ENCODE results near the gene CEP97. TPM values are rescaled to one million over a fixed set of nuclear protein-coding genes. Genes with fewer than 3 reads are reported as not detected.
A peak's percentile ranks its signal among the peaks of the same experiment; 100 is the strongest.

The CEP97 gene
- total and polyA plus RNA-seq, 9 of the 15 experiments (the other 6 are each of a cell fraction or from before 2014, with no cell fraction given): 2.0 to 10.1 (median 4.3) TPM

DNA sequence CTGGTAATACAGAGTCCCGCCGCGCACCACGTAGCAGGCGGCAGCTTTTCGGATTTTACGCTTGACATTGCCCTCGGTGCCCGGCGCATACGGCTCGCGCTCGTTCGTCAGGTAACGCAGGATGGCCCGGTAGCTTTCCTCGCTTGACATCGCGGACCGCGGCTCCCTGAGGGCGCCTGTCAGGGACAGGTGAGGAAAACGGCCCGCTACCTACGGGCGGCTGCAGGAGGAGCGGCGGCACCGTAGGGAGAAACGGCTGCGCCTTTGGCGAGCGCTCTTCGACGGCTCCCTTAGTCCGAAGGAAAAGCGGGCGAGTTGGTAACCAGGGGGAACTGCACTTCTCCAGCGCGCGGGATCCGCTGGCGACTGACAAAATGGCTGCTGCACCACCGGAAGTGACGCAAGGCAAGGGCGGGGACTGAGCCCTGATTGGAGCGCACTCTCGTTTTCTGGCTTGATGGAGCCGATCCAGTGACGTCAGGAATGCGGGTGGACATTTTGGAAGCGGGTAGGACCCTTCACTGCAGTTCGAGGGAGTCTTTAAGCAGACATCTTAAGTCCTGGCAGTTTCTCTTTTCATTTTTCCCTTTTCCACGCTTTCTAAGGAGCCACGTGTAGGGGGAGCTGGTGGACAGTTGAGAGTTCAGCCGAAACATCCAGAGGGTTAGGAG lies 47.5 kb upstream of the CEP97 start, which contains the start of gene ZBTB11 (continued):
- TF ChIP-seq MTA3 (IDR thresholded peaks at IDR 0.05; ENCODE audit: borderline replicate concordance) (peak; percentile 65; the same call in 1 of the 2 replicates), RFX1 (IDR thresholded peaks at IDR 0.05) (peak; percentile 52), ATF7 (IDR thresholded peaks at IDR 0.05) (peak; percentile 97), SIX5 (IDR thresholded peaks at IDR 0.05; ENCODE audit: borderline replicate concordance in 1 of 2, insufficient read depth in 1 of 2, low read depth in 1 of 2, low read length in 2 of 2) (peak; percentile 32 to 35; a peak in 2 of 4 replicates), NUFIP1 (IDR thresholded peaks at IDR 0.05; ENCODE audit: partially characterized antibody) (no peak), NCOA6 (IDR thresholded peaks at IDR 0.05) (peak; percentile 69), RBM22 (IDR thresholded peaks at IDR 0.05; ENCODE audit: low read depth, low read length, poor library complexity, severe bottlenecking) (peak; percentile 80), ZBTB17 (CRISPR knock-in tag; IDR thresholded peaks at IDR 0.05) (no peak), RAD21 (CRISPR knock-in tag; conservative IDR thresholded peaks at IDR 0.05 in 1 of 2, IDR thresholded peaks at IDR 0.05 in 1 of 2) (peak in 1 of 2 experiments; percentile 28; a peak in 1 of 4 replicates), FOXK2 (conservative IDR thresholded peaks at IDR 0.05 in 1 of 2, IDR thresholded peaks at IDR 0.05 in 1 of 2; ENCODE audit: low read depth in 2 of 2) (peak; percentile 44 to 52; a peak in 1 of 4 replicates), ZNF644 (tag; IDR thresholded peaks at IDR 0.05; ENCODE audit: low read depth) (peak; percentile 43; the same call in 1 of the 2 replicates), RB1 (IDR thresholded peaks at IDR 0.05; ENCODE audit: low read depth) (peak; percentile 35; the same call in 1 of the 2 replicates), FOXA1 (IDR thresholded peaks at IDR 0.05; ENCODE audit: borderline replicate concordance) (no peak), HCFC1 (IDR thresholded peaks at IDR 0.05; ENCODE audit: low read depth, low read length) (peak; percentile 87), TCF7 (IDR thresholded peaks at IDR 0.05; ENCODE audit: borderline replicate concordance) (no peak), RBM34 (IDR thresholded peaks at IDR 0.05; ENCODE audit: borderline replicate concordance, insufficient read depth, low read length) (no peak), SIRT6 (IDR thresholded peaks at IDR 0.05; ENCODE audit: low read depth, low read length) (peak; percentile 35), DDX20 (tag; IDR thresholded peaks at IDR 0.05; ENCODE audit: low read depth) (no peak), FOXP1 (CRISPR knock-in tag; IDR thresholded peaks at IDR 0.05) (no peak), POLR2AphosphoS2 (IDR thresholded peaks at IDR 0.05; ENCODE audit: low read length) (0 out of 2 replicates have a peak, but pooled peaks have one; percentile 79), HMG20B (CRISPR knock-in tag; IDR thresholded peaks at IDR 0.05) (no peak), NBN (IDR thresholded peaks at IDR 0.05; ENCODE audit: low read depth) (peak; percentile 35; the same call in 1 of the 2 replicates), PHF20 (IDR thresholded peaks at IDR 0.05; ENCODE audit: partially characterized antibody) (peak; percentile 43), ZNF586 (CRISPR knock-in tag; conservative IDR thresholded peaks at IDR 0.05) (no peak)
- TF ChIP-seq, protein P1, sequence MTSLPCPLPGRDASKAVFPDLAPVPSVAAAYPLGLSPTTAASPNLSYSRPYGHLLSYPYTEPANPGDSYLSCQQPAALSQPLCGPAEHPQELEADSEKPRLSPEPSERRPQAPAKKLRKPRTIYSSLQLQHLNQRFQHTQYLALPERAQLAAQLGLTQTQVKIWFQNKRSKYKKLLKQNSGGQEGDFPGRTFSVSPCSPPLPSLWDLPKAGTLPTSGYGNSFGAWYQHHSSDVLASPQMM (CRISPR knock-in tag; IDR thresholded peaks at IDR 0.05): no peak
- TF ChIP-seq, protein P2, sequence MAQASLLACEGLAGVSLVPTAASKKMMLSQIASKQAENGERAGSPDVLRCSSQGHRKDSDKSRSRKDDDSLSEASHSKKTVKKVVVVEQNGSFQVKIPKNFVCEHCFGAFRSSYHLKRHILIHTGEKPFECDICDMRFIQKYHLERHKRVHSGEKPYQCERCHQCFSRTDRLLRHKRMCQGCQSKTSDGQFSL (CRISPR knock-in tag; IDR thresholded peaks at IDR 0.05): no peak
- TF ChIP-seq, protein P2 (tag; IDR thresholded peaks at IDR 0.05): no peak
- TF ChIP-seq, protein P3, sequence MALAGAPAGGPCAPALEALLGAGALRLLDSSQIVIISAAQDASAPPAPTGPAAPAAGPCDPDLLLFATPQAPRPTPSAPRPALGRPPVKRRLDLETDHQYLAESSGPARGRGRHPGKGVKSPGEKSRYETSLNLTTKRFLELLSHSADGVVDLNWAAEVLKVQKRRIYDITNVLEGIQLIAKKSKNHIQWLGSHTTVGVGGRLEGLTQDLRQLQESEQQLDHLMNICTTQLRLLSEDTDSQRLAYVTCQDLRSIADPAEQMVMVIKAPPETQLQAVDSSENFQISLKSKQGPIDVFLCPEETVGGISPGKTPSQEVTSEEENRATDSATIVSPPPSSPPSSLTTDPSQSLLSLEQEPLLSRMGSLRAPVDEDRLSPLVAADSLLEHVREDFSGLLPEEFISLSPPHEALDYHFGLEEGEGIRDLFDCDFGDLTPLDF (CRISPR knock-in tag; IDR thresholded peaks at IDR 0.05): 0 out of 2 replicates have a peak, but pooled peaks have one; percentile 21

Measured in K562 (cell line).